Smooth muscle cell (in vitro differentiated cells): ENCODE measurements around the gene RMRP. TPM values are rescaled to one million over a fixed set of nuclear protein-coding genes. Genes with fewer than 3 reads are reported as not detected.
A peak's percentile ranks its signal among the peaks of the same experiment; 100 is the strongest.

ENCODE experiments used
- DNase-seq: peaks from one replicate; lab custom pipeline; 2025; ENCODE audit not compliant: unreplicated experiment; lab: John Stamatoyannopoulos, UW
- H2AFZ ChIP-seq: fragments of 200-600 bp; sonication (generic); 2 replicates; pipeline ENCODE4 v1.6.0; 2016; ENCODE audit warnings: antibody characterized with exemption, low read depth, mild to moderate bottlenecking
- H3F3A ChIP-seq: fragments of 200-600 bp; sonication (generic); 2 replicates; pipeline ENCODE4 v1.6.0; 2017; ENCODE audit warnings: antibody characterized with exemption, low read depth
- H3K27ac ChIP-seq: fragments of 200-600 bp; sonication (generic); 2 replicates; pipeline ENCODE4 v1.5.1; 2016; ENCODE audit warnings: low read depth, mild to moderate bottlenecking
- H3K27me3 ChIP-seq: fragments of 200-600 bp; sonication (generic); 2 replicates; pipeline ENCODE4 v1.6.1; 2016; ENCODE audit warnings: low read depth, mild to moderate bottlenecking
- H3K36me3 ChIP-seq: fragments of 200-600 bp; sonication (generic); 2 replicates; pipeline ENCODE4 v1.5.1; 2016; ENCODE audit warnings: low read depth
- H3K4me1 ChIP-seq: fragments of 200-600 bp; sonication (generic); 2 replicates; pipeline ENCODE4 v1.5.1; 2016; ENCODE audit warnings: low read depth
- H3K4me2 ChIP-seq: fragments of 200-600 bp; sonication (generic); 2 replicates; pipeline ENCODE4 v1.6.0; 2016; ENCODE audit warnings: mild to moderate bottlenecking
- H3K4me3 ChIP-seq: fragments of 200-600 bp; sonication (generic); 2 replicates; pipeline ENCODE4 v1.5.1; 2016; ENCODE audit warnings: mild to moderate bottlenecking
- H3K79me2 ChIP-seq: fragments of 200-600 bp; sonication (generic); 2 replicates; pipeline ENCODE4 v1.6.0; 2016; ENCODE audit warnings: low read depth, mild to moderate bottlenecking
- H3K9ac ChIP-seq: fragments of 200-600 bp; sonication (generic); 2 replicates; pipeline ENCODE4 v1.6.0; 2016; ENCODE audit warnings: low read depth
- H3K9me3 ChIP-seq: fragments of 200-600 bp; sonication (generic); replicated peaks from 2 replicates; pipeline ENCODE4 v1.5.1; 2016; ENCODE audit warnings: low read depth
- H4K20me1 ChIP-seq: fragments of 200-600 bp; sonication (generic); 2 replicates; pipeline ENCODE4 v1.6.0; 2016; ENCODE audit warnings: low read depth
- CTCF ChIP-seq: fragments of 200-600 bp; sonication (generic); IDR thresholded peaks from 2 replicates; pipeline ENCODE4 v1.5.1; 2017; ENCODE audit warnings: borderline replicate concordance, mild to moderate bottlenecking, antibody characterized with exemption; ENCODE audit not compliant: insufficient read depth, poor library complexity, severe bottlenecking
- WGBS: methylation state at CpG from one replicate; pipeline ENCODE4 v1.1.7; 2016; ENCODE audit warnings: low lambda C conversion rate; 5-methylcytosine and 5-hydroxymethylcytosine counted together
- polyA plus RNA-seq: library from polyadenylated mRNA; unstranded; fragments of >200 nt; fragmentation: Nextera tagmentation; extraction: Ambion mirVana; gene quantifications from 2 replicates; pipeline ENCODE4 v1.2.1, GENCODE V29; 2016
- total RNA-seq: library from RNA; depleted of rRNA; stranded (reverse); fragments of >200 nt; gene quantifications from 2 replicates; pipeline ENCODE4 v1.2.3, GENCODE V29; 2014

Gene RMRP
- total and polyA plus RNA-seq, 2 experiments from 2014 or later, result 10,156 TPM; not detected in 1

GRCh38 chr9:35687306-35687705 lies 29.5 kb upstream of the RMRP start:
- H3K4me1 ChIP-seq, result peaks cover 18% of the 10 kb centered on the region

GRCh38 chr9:35686222-35687203 lies 28.7 kb upstream of the RMRP start:
- Histone ChIP-seq H3K27me3 (no peaks in the 10 kb centered on the region), H3K4me3 (no peak overlapping the region), H3K4me2 (peak overlapping the region; percentile 95), H3K4me1 (peaks cover 15% of the 10 kb centered on the region), H3F3A (peaks cover 75% of the 10 kb centered on the region), H3K36me3 (no peaks in the 10 kb centered on the region), H3K9me3 (no peaks in the 10 kb centered on the region), H3K27ac (peak overlapping the region; percentile 35), H4K20me1 (peaks cover 82% of the 10 kb centered on the region), H3K9ac (no peak overlapping the region), H2AFZ (no peak overlapping the region), H3K79me2 (peaks cover 35% of the 10 kb centered on the region)
- TF ChIP-seq CTCF, result no peak
- DNase-seq, result no peak
- WGBS, result 58% methylated on average over 11 of the region's 11 CpGs

More at GRCh38 chr9:35687306-35687705, 29.5 kb upstream of the RMRP start:
- no peak for TF ChIP-seq CTCF
- no peak overlapping the region for H2AFZ ChIP-seq
- H3K79me2 ChIP-seq, result peaks cover 35% of the 10 kb centered on the region
- H3K9me3 ChIP-seq, result no peaks in the 10 kb centered on the region
- no peaks in the 10 kb centered on the region for H3K36me3 ChIP-seq
- H3F3A ChIP-seq, result peaks cover 73% of the 10 kb centered on the region
- no peak overlapping the region for H3K9ac ChIP-seq
- H4K20me1 ChIP-seq, result peaks cover 74% of the 10 kb centered on the region
- peak overlapping the region; percentile 95 for H3K4me2 ChIP-seq
- no peaks in the 10 kb centered on the region for H3K27me3 ChIP-seq
- peak overlapping the region; percentile 35 for H3K27ac ChIP-seq
- 75% methylated on average over 2 of the region's 2 CpGs for WGBS
- peak overlapping the region; percentile 70 for H3K4me3 ChIP-seq
- DNase-seq, result no peak

GRCh38 chr9:35685506-35685905 lies 27.7 kb upstream of the RMRP start:
- DNase-seq, result no peak
- WGBS, result 99% methylated on average over 13 of the region's 13 CpGs
- Histone ChIP-seq H3K9ac (no peak overlapping the region), H3K4me3 (no peak overlapping the region), H3F3A (peaks cover 75% of the 10 kb centered on the region), H3K27me3 (no peaks in the 10 kb centered on the region), H3K9me3 (no peaks in the 10 kb centered on the region), H3K4me1 (peaks cover 12% of the 10 kb centered on the region), H4K20me1 (peaks cover 86% of the 10 kb centered on the region), H3K79me2 (peaks cover 35% of the 10 kb centered on the region), H3K4me2 (no peak overlapping the region), H3K27ac (no peak overlapping the region), H3K36me3 (no peaks in the 10 kb centered on the region), H2AFZ (no peak overlapping the region)
- no peak for TF ChIP-seq CTCF
